ENCODE results near the gene ZNF423.

The ZNF423 gene

DNA sequence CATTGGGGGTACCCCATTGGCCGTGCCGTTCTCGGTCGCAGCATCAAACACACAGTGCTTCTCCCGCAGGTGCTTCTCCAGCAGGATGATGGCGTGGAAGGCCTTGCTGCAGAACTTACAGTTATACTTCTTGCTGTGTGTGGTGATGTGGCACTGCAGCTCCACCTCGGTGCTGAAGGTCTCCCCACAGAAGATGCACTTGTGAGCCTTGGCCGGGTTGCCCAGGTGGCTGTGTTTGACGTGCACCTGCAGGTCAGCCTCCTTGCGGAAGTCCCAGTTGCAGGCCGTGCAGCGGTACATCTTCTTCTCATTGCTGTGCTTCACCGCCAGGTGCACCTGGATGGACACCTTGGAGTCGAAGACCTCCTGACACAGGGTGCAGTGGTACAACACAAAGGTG lies 219.3 kb downstream of the ZNF423 start:
- DNase-seq = no peak

DNA sequence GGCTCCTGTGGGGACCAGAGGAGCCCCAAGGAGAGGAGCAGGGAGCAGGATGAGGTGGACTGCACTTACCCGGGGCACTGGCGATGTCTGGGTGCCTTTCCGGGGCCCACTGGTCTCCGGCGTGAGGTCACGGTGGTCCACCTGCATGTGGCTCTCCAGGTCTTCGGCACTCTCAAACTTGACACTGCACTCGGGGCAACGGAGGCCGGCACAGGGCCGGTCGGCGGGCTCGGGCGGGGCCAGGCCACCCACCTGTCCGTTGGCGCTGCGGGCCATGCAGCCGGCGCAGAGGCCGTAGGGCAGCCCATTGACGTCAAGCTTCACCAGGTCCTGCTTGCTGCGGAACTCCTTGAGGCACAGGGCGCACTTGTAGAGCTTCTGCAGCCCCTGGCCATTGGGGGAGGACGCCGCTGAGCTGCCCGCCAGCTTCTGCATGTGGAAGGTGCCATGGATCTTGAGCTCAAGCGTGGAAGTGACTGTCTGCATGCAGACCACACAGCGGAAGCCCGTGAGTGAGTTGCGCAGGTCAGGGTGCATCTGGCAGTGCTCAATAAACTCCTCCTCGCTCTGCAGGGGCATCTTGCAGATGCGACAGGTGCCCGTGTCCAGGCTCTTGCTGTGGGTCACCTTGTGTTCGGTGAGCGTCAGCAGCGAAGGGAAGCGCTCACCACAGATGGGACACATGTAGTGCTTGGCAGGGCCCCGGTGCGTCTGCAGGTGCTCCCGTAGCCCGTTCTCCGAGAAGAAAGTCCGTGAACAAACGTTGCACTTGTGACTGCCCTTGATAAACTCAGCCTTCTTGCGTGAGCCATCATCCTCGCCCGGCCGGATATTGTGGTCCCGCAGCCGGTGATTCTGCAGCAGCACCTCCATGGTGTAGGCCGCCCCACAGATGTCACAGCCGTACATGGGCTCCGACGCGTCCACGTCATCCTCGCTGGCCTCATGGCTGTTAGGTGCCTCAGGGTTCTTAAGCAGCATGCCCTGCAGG lies 220.0 kb downstream of the ZNF423 start:
- DNase-seq = no peak

DNA sequence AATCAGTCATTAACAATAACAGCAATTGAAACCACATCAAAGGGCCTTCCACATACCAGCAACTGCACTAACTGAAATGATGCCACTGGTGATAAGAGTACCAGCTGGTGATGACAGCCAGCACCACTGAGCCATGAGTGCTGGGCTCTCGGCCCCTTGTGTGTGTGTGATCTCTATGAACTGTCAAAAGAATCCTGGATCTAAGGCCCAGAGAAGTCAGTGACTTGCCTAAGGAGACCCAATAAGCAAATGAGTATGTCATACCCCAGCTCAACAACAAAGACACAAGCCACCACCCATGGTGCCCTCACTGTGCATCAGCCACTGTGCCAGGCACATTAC lies 220.9 kb downstream of the ZNF423 start:
- DNase-seq = no peak

DNA sequence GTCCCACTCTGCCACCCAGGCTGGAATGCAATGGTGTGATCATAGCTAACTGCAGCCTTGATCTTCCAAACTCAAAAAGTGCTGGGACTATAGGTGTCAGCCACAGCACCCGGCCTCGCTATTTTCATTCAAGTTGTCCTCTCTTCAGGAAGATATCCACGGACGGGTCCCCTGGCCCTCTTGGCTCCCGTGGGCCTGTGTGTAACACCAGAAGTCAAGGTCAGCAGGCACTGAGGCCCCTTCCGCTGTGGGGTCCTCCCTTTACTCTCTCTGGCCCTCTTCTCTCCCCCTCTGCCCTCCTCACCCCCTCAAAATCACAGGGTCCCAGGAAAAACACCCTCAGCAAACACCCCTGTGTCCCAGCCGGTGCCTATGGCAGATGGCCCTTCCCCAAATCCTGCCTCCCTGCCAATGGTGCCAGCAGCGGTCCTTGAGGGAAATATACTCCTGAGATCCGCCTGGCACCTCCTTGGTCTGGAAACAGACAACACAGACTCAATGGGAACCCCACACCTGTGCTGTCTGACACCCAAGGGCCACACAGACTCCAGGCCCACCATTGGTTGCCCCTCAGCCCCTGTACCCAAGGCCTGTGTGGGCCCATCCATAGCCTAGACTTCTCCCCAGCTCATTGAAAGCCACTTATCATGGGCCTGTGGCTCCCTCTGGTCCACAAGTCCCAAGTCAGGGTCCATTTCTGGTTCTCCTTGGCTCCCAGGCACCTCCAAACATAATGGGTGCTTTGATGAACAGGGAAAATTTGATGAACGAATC lies 221.5 kb downstream of the ZNF423 start:
- no peak for DNase-seq

DNA sequence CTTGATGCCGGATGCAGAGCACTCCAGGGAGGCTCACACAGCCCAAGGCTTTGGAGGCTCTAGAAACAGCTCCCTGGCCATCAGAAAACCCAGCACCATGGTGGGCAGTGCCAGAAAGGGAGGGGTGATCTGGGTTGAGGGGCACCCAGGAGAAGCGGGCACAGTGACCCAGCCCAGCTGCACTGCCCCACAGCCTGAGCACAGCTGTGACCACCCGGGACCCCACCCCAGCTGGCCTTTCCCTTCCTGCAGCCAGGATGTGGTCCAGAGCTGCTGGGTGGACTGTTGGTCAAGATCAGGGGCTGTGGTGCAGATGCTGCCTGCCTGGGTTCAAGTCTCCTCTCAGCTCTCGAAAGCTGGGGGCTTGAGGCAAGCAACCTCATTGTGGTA lies 223.1 kb downstream of the ZNF423 start:
- DNase-seq = no peak

DNA sequence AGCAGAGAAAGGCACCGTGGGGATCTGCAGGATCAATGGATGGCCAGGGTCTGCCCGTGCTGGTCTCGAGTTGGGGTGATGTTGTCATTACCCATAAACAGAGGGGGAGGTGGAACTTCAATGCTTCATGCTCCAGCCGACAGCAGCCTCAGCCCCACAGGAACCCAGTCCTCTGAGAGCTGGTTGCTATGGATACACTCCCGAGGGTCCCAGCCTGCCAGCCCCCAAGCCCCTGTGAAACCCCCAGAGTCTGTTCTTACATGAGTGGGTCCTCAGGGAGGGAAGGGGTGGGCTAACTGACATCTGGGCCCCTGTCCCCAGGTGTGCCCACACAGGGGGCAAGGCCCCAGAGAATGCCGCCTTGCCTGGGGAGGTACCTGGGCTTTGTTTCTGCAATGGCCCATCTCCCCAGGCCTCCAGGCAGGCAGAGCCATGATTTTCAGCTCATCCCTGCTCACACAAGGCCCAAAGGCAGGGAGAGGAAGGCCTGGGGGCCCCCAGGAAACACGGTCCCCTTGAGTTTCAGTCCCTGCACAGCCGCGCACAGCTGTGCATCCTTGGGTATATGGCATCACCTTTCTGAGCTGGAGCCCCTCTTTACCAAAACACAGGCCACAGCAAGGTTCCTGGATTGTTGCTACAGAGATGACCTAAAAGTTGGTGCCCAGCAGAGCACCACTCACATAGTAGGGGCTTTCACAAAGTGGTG lies 223.7 kb downstream of the ZNF423 start:
- DNase-seq = no peak

DNA sequence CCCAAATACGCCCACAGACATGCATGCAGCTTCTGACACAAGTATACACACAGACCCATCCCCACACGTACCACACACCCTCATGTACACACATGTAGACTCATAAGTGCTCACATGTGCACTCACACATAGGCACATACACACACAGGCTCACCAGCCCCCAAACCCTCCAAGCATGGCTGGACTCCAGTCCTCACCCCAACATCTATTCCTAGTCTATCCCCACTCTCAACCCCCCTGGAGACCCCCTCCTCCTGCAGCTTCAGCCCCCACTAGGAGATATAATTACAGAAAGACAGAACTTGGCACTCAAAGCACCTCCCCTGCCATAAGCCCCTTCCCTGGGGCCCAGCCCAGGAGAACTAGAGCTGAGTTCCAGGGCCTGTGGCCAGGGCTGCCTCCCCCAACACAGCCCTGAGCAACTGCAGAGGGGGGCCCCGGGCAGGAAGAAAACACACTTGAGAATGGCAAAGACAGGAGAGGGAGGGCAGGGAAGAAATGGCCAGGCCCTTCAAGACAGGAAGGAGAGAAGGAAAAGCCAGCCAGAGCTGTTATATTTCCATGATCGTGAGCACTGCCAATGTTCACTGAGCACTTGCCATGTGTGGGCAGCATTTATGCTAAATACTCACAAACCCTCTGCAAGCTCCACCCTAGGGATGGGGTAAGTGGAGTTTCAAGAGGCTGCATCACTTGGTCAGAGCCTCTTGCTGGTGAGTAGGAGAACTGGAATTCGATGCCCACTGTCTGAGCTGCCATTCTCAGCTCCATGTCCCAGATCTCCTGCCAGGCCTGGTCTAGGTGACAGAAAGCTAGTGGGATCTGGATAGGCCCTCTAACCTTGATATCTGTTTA lies 224.5 kb downstream of the ZNF423 start:
- DNase-seq = no peak

DNA sequence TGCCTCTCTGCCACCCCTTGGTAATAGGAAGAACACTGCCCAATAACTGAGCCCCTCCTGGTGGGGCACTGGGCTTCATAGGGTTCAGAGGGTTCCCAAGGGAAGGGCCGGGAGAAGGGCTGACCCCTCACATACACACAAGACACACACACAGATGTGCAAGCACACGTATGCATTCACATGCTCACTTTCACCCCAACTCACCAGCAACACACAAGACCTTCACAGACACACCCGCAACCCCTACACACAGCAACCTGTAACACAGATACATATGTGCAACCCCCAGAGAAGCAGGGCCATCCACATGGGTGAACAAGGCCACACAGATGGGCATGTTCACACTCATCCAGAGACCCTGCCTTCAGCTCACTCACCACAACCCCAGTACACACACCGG lies 225.1 kb downstream of the ZNF423 start:
- no peak for DNase-seq

DNA sequence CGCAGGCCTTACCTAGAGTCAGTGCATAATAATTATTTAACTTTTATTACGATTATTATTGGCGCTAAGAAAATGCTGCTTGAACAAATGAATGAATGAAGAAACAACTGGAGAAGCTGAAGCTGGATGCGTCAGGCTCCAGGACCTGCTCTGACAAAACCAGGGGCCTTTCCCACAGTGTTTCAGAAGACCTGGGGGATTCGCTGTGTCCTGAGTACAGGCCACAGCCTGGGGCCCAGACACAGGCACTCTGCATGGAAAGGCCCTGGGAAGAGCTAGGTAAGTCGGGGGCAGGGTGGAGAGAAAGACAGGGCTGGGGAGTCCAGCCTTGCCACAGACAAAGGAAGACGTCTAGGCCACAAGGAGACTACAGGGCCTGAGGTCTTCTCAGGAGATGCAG lies 226.1 kb downstream of the ZNF423 start:
- no peak for DNase-seq

DNA sequence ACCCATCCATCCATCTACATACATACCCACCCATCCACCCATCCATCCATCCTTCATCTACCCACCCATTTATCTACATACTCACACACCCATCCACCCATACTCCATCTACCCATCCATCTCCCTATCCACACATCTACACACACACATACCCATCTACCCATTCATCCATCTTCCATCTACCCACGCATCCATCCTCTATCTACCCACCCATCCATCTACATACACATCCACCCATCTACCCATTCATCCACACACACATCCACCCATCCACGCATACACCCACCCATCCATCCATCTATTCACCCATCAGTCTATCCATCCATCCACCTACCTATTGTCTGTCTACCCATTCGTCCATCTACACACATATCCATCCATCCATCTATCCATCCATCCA lies 227.8 kb downstream of the ZNF423 start:
- no peak for DNase-seq

DNA sequence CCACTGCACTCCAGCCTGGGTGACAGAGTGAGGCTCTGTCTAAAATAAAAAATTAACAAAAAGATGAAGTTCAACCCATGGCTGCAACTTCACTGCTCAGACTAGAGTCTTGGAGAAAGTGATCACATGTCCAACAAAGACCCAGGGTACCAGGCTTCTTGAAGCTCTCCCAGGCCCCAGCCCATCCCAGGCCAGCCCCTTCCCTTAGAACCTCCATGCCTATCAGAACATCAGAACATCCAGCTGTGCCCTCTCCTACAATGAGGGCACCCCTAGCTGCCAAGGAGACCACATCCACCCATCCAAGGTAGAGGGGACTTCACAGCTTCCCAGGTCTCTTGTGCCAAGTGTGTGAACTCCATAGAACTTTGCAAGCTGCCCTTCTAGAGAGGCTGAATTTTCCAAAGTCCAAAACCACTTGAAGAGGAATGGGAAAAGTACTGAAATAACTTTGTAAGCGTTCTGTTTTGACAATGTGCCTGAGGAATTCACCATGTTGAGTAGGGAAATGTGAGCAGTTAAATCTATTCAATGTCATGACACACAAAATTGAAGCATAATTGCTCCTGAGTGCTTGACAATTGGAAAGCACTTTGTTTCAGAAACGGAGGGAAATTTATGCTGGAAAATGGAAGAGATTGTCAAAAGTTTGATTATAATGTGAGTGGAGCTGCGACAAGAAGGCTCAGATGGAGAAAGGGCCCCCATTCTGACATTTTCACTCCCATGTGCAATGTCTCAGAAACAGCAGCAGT lies 230.4 kb downstream of the ZNF423 start:
- no peak for DNase-seq

DNA sequence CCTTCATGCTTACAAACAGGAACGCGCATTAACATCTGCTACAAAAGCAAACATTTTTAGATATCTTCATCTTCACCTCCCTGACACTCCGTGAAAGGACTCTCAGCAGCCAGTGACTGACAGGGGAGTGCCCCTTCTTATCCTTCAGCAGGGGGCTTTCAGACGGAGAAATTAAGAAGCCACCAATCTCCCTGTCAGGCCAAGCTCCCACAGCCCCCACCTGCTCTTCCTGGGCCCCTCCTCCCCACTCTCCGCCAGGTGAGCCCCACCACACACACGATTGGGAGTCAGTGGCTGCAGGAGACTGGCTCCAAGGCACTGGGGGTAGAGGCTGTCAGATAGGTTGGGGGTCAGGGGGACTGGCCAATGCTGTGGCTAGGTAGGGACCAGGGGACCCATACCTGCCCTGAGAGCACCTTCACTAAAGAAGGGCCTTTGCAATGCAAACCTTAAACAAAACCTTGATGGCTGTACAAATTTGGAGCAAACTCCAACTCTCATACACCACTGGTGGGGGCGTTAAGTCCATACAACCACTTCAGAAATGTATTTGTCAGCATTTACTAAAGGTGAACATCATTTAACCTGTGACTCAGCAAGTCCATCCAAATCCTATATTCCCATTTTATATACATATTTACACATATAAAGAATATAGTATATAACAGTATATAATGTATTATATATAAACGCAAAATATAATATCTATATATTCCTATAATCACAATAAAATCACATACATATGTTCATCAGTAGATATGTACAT lies 232.2 kb downstream of the ZNF423 start:
- no peak for DNase-seq

DNA sequence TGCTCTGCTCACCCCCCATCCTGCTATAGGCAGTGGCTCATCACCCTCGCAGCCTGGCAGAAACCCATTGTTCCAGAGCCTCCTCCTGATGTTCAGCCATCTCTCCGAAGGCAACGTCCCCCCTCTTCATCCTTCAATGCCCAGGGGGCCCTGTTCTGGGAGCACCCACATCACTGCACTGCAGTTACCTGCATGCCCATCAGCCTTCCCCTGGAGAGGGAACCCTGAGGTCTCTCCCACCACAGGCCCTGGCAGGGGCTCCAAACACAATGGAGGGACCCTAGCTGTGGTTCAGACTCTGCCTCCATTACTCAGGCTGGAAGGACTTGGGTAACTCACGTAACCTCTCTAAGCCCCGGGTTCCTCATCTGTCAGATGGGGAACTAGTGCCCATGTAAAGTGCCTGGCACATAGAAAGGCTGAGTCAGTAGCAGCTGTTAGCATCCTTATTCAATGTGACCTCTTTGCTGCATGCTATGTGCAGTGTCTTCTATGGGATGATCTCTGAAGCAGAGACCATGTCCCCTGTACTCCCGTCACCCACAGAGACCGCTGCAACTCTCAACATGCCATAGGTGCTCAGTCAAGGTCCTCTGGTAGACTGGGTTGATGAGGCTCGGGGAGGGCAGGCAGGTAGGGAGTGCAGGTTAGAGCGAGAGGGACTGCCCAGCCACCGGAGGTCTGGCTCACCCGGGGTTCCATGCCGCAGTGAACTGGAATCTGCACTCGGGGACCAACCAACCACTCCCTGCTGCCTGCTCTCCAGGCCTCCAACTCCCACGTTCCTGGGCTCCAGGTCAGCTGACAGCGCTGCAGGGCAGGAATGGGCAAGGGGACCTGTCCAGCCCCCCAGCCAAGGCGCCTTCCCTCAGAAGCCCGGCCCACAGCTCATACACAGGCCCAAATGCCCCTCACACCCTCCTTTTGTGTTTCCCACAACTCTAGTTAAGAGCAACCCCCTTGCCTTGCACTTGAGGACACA lies 233.2 kb downstream of the ZNF423 start:
- no peak for DNase-seq

DNA sequence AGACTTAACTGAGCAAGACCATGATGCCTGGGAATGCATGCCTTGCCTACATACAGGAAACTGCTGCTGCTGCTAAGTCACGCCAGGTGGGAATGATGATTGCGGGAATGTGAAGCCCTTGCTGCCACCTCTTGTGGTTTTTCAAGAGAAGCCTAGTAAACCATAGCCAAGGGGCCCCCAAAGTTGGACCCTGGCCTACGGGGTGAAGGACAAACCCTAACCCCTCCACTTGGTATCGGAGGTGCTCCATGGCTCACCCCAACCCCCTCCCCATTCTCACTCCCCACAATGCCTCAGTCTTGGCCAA lies 233.9 kb downstream of the ZNF423 start:
- DNase-seq = no peak

DNA sequence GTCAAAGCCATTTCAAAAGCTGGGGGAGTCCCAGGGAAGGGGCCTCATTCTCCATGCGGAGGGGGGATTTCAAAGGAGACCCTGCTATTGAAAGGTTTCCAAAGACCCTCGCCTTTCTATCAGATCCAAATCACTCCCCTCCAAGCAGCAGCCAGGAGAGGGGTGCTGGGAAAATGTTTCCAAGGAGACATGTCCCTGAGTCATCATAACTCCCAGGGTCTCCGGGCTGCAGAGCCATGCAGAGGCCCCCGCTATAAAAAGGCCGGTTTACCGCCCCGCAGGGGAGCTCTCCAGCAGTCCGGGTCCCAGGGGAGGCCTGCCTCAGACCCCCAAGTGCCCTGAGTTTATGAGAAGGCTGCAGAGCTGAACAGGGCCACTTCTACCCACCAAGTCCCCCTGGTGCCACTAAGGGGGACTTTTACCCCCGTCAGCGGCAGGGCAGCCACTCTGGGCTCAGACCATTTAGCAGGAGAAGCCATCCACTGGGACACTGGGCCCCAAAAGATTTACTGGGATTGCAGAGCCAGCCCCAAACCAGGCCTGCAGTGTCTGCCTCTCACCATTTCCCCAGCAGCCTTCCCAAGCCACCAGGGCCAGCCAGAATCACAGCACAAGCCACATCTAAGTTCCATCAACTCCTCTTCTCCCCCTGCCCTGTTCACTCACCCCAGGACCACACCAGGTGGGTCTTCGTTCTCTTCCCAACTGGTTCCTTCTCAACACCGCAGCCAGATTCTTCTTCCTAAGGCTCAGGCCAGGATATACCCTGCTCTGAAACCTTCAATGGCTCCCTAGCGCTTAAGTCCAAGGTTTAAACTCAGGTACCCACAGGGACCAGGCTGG lies 234.4 kb downstream of the ZNF423 start:
- no peak for DNase-seq

DNA sequence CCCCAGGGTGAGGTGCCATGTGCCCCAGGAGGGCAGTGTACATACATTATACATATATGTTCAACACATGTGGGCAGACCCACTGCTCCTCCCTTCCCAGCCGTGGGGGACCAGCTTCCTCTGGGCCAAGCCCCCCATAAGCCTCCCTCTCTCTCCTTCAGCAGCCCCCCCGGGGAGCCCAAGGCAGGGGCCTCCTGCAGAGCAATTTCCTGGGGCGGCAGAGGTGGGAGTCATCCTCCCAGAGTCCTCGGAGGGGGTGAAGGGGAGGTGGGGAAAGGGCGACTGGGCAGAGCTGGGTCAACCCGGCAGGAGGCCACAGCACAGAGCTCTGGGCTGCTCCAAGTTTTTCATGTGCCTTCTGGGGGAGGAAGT lies 235.1 kb downstream of the ZNF423 start:
- no peak for DNase-seq

DNA sequence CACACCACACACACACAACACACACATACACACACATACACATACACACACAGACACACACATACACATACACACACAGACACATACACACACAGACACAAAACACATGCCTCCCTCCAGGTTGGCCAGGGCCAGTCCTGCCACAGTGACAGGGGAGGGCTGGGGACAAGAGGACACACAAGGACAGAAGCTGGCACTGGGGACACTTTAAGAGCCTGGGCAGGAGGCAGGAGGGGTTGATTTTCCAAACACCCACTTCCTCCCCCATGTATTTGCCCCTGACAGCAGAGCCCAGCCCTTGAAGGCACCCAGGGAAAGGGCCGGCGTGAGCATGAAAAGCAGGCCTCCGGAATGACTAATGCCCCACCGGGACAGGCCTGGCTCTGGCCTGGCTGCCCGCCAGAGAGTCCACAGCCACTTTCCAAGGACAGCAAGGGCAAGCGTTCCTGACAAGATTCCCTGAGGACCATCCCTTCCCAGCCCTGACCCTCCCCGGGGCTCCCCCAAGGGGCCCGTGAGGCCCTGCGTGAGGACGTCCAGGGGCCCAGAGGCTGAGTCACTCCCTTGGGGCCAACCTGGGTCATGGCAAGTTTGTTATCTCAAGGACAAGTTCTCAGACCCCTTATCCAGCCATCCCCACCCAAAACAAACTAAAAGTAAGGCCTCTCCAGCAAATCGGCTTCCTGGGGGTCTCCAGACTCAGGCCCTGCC lies 235.6 kb downstream of the ZNF423 start:
- DNase-seq = no peak

DNA sequence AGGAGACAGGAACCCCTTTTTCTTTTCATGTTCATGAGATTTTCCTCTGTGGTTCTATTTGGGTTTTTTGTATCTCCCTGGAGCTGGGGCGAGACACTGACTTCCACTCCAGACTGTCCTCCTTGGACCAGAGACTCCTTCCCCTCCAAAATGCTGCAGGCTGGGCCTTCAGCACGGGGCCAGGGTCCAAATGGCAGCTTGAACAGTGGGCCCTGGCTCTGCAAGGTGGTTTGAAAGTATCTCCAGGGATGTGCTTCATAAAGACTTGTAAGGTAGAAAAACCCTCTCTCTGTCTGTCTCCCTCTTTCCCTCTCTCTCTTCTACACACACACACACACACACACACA lies 236.1 kb downstream of the ZNF423 start:
- DNase-seq = no peak

DNA sequence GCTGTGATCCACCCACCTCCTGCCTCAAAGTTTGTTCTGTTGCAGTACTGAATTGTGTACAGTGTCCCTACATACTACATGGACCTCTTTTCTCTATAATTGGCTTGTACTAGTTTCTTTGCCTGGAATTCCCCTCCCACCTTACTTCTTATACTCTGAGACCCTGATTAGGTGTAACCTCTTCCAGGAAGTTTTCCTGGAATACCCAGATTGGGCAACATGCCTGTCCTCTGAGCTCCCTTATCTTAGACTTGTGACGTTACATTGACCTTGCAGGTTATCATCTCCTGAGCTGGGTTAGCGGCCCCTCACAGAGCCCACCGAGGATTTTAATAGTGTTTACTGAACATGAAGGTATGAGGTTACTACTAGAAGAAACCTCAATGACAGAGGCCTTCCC lies 237.0 kb downstream of the ZNF423 start:
- no peak for DNase-seq

Measured in activated CD4-positive, alpha-beta T cell treated with anti-CD3 and anti-CD28 coated beads, Interleukin-2, amount 50 U/mL, for 48 hours (primary cell).